GM12801 (cell line): Measurements from ENCODE around the gene SLFNL1.

ENCODE experiments used
- TF ChIP-seq, protein P1 (sequence below): IDR thresholded peaks from one replicate; pipeline ENCODE4 v1.5.1; 2011; ENCODE audit warnings: control low read depth; ENCODE audit not compliant: insufficient read length; ENCODE audit errors: extremely low read depth

Gene SLFNL1

DNA sequence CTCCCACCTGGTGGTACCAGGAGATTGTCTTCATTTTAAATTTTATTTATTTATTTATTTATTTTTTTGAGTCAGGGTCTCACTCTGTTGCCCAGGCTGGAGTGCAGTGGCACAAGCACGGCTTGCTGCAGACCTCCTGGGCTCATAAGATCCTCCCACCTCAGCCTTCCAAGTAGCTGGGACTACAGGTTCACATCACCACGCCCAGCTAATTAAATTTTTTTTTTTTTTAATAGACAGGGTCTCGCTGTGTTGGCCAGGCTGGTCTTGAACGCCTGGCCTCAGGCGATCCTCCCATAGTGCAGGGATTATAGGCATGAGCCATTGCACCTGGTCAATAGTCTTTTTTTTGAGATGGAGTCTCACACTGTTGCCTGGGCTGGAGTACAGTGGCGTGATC, 8.5 kb downstream of the SLFNL1 start:
- TF ChIP-seq, protein P1, sequence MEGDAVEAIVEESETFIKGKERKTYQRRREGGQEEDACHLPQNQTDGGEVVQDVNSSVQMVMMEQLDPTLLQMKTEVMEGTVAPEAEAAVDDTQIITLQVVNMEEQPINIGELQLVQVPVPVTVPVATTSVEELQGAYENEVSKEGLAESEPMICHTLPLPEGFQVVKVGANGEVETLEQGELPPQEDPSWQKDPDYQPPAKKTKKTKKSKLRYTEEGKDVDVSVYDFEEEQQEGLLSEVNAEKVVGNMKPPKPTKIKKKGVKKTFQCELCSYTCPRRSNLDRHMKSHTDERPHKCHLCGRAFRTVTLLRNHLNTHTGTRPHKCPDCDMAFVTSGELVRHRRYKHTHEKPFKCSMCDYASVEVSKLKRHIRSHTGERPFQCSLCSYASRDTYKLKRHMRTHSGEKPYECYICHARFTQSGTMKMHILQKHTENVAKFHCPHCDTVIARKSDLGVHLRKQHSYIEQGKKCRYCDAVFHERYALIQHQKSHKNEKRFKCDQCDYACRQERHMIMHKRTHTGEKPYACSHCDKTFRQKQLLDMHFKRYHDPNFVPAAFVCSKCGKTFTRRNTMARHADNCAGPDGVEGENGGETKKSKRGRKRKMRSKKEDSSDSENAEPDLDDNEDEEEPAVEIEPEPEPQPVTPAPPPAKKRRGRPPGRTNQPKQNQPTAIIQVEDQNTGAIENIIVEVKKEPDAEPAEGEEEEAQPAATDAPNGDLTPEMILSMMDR, result no peak

DNA sequence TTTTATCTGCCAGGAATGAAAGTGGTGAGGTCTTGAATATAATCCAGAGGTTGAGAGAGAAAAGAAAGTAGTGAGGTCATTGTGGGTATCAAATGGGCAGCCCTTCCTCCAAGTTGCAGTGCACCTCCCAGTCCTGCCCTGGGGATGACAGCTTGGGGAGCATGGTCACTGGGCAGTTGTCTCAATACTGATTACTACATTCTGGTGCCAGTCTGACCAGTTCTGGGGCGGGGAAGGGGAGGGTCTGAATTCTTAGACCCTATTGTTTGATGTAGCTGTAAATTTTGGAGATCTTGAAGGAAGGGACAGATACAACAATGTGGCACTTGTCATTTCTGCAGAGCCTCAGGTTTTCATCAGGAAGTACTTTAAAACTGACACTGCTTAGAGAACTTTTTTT, 11.2 kb downstream of the SLFNL1 start:
- TF ChIP-seq, protein P1, result no peak

DNA sequence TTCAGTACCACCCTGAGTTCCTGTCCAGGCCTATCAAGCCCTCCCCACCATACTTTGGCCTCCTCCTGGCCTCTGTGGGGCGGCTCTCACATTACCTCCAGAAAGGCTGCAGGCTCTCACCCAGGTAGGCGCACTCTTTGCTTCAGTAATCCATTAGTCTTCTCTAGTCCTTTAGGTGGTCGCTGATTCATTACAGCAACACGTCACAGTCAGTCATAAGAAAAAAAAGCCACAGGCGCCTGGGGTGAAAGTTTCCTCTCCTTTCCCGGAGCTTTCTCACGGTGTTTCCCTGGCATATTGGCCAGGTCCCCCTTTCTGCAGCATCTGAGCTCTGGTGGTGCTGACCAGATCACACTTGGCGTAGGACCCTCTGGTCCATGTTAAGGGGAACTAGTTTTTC, 12.1 kb downstream of the SLFNL1 start:
- TF ChIP-seq, protein P1, result no peak

DNA sequence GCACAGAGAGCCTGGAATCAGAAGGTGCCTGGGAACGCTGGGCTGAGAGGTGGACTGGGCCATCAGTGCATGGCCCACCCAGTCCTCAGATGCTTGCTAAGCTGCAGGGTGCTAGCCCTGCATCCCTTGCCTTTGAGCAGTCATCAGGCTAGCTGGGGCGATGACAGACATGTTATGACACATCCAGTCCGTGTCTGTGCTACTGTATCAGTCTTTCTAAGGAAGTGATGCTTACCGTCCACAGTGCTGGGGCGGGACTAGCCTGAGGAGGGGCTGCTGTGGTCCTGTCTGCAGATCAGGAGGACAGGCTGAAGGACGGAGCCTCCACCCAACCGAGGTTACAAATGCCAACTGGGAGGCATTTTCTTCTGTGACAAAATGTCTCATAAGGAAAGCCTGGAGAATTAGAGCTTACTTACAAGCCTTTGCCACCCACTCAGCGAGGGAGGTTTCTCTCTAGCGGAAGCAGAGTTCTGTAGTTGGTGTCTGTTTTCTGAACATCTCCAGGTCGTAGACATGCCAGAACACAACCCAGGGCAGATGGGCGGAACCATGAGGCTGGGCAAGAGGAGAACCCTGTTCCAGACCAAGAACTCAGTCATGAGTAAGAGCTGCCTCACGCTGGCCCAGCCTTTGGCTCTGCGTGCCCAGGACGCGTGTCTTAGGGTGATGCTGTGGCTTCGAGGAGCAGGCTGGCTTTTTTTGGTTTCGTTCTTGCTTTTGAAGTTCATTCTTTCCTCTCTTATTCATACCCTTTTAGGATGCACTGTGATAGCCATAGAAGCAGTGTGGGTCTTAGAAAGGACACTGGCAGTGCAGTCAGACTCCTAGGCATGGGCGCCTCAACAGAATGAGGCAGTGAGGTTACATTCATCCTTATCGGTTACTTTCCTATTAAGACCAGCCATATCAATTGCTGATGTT, 14.3 kb downstream of the SLFNL1 start:
- TF ChIP-seq, protein P1, result no peak

DNA sequence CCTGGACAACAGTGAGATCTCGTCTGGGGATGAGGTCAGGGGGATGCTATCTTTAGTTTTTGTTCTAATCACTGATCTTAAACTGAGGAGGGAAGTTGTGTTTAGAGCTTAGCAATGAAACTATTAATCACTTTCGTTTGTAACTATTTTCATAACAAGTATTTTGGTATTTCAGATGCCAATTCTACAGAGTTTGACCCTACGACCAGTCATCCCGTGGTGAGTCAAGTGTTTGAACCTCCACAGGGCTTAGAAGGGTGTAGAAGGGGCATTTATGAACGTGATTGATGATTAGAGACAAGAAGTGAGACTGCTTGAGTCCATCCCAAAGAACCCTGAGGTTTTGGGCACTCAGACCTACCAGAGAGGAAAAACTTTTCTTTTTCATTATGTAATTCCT, 15.6 kb downstream of the SLFNL1 start:
- TF ChIP-seq, protein P1, result no peak

DNA sequence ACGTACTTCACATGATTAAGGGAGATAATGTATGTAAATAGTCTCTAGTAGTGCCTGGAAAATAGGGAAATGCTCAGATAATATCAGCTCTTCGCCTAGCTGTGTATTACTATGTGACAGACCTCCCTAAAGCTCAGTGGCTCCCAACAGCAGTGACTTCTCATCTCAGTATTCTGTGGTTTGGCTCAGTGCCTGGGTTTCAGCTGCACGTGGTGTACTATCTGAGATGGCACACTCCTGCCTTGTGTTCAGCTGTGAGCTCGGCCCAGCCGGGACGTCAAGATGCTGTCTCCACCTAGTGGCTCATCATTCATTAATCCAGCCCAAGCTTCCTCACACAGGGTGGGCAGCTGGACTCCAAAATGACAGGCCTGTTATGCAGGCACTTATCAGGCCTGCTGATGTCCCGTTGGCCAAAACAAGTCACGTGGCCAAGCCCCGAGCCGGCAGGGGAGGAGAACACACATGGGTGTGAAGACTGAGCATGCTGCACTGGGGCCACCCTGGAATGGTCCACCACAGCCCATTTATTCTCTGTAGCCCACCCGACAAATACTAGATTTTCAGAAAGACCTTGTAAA, 17.8 kb downstream of the SLFNL1 start:
- TF ChIP-seq, protein P1, result no peak

DNA sequence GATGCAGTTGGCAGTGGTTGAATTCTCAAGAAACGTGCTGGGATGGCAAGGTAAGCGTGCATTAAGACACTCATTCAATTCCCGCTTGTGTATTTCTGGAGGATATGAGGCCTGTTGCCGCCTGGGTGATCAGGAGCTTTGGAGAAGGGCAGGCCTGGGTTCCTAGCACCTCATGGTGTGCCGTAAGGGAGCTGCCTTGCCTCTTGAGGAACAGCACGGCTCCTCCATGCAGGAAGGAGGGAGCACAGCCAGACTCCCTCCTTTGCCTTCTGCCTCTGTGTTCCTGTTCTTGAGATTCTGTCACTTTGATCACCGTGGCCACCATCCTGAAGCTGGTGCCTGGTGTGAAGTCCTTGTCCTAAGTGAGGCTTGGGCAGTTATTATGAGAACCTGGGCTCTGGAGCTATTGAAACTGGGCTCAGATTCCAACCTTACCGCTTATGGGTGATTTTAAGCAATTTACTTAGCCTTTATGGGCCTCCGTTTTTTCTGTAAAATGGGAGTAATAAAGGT, 18.3 kb downstream of the SLFNL1 start:
- TF ChIP-seq, protein P1, result no peak
